HepG2 (cell line): ENCODE data around the gene MLYCD. TPM values are rescaled to one million over a fixed set of nuclear protein-coding genes. Genes with fewer than 3 reads are reported as not detected.

ENCODE experiments used
- KLF12 ChIP-seq: sonication (generic); formaldehyde crosslinking; IDR thresholded peaks from 2 replicates; pipeline ENCODE4 v1.4.0; 2020; ENCODE audit warnings: missing genetic modification reagents, borderline replicate concordance
- MEF2D ChIP-seq: sonication (generic); formaldehyde crosslinking; IDR thresholded peaks from 2 replicates; pipeline ENCODE4 v1.5.1; 2020; ENCODE audit warnings: mild to moderate bottlenecking, missing genetic modification reagents
- REL ChIP-seq: sonication (generic); formaldehyde crosslinking; conservative IDR thresholded peaks from 2 replicates; pipeline ENCODE4 v1.8.0; 2022; ENCODE audit warnings: mild to moderate bottlenecking, missing genetic modification reagents, moderate library complexity
- SOX5 ChIP-seq: IDR thresholded peaks from 2 replicates; pipeline ENCODE4 v1.6.1; 2016; ENCODE audit warnings: borderline replicate concordance
- ZNF350 ChIP-seq: sonication (generic); formaldehyde crosslinking; IDR thresholded peaks from 2 replicates; pipeline ENCODE4 v1.4.0; 2020; ENCODE audit warnings: mild to moderate bottlenecking, low read depth, missing genetic modification reagents, borderline replicate concordance
- ZNF552 ChIP-seq: sonication (generic); formaldehyde crosslinking; IDR thresholded peaks from 2 replicates; pipeline ENCODE4 v1.9.0; 2022; ENCODE audit warnings: missing genetic modification reagents, mild to moderate bottlenecking, borderline replicate concordance
- ZNF775 ChIP-seq: sonication (generic); formaldehyde crosslinking; IDR thresholded peaks from 2 replicates; pipeline ENCODE4 v1.4.0; 2020; ENCODE audit warnings: missing genetic modification reagents, mild to moderate bottlenecking, moderate library complexity, borderline replicate concordance
- polyA plus RNA-seq, 8 experiments: library from polyadenylated mRNA; depleted of rRNA in 3 of 8; stranded (reverse) in 7 of 8; unstranded in 1 of 8; fragments of >200 nt; fragmentation: Illumina TruSeq in 4 of 8; extraction: Trizol in 4 of 8; gene quantifications; 2 replicates each; pipeline versions ENCODE4 v1.2.1 to v1.2.3, GENCODE V29; 2011 to 2016; ENCODE audit warnings: low read depth in 4 of 8, missing spikeins in 1 of 8, mixed read lengths in 1 of 8; ENCODE audit not compliant: insufficient read depth in 1 of 8
- total RNA-seq, 5 experiments: library from RNA; depleted of rRNA; stranded (reverse); fragments of >200 nt; fragmentation: Illumina TruSeq; extraction: Trizol; gene quantifications; 2 replicates each; pipeline ENCODE4 v1.2.3, GENCODE V29; 2016; ENCODE audit warnings: low read depth in 1 of 5
- TF ChIP-seq, protein P1 (sequence below): sonication (generic); formaldehyde crosslinking; IDR thresholded peaks from 2 replicates; pipeline ENCODE4 v1.5.0; 2020; ENCODE audit warnings: mild to moderate bottlenecking, missing genetic modification reagents, borderline replicate concordance
- TF ChIP-seq, protein P2 (sequence below): IDR thresholded peaks from 2 replicates; pipeline ENCODE4 v1.6.1; 2016
- TF ChIP-seq, protein P3 (sequence below): sonication (generic); formaldehyde crosslinking; IDR thresholded peaks from 2 replicates; pipeline ENCODE4 v1.5.0; 2020; ENCODE audit warnings: mild to moderate bottlenecking, missing genetic modification reagents, moderate library complexity
- TF ChIP-seq, protein P4 (sequence below): fragments of 450-650 bp; IDR thresholded peaks from 2 replicates; pipeline ENCODE4 v1.6.1; 2017; ENCODE audit warnings: mild to moderate bottlenecking

MLYCD gene
- total and polyA plus RNA-seq, 2 of the 13 experiments (the other 11 are each of a cell fraction or from before 2014, with no cell fraction given): 1.8 to 4.0 TPM

DNA sequence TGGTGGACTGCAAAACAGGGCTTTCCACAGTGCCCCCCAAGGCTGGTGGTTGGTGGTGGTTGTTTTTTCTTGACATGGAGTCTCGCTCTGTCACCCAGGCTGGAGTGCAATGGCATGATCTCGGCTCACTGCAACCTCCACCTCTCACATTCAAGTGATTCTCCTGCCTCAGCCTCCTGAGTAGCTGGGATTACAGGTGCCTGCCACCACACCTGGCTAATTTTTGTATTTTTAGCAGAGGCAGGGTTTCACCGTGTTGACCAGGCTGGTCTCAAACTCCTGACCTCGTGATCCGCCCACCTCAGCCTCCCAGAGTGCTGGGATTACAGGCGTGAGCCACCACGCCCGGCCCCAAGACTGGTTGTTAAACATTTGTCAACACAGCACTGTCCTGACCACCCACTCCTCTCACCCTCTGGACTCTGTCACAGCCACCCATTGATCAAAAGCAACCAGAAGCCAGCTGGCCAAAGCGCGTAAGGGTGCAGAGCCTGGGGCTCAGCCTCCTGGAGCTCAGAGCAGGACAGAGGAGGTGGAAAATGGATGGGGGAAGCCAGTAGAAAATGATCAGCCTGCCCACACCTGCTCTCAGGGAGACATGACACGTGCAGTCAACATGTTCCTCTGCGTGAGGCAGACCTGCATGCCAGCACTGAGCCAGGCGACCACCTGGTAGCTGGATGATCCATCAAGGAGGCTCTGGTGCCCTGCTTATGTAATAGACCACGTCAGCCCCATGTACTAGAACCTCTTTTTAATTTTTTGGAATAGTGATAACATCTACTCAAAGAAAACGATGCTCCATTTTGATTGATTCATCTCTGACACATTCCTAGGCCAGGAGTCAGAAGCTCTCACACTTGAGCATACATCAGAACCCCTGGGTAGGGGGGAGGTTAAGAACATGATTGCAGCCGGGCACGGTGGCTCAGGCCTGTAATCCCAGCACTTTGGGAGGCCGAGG, 39.3 kb downstream of the MLYCD start (continued):
- TF ChIP-seq, protein P1, sequence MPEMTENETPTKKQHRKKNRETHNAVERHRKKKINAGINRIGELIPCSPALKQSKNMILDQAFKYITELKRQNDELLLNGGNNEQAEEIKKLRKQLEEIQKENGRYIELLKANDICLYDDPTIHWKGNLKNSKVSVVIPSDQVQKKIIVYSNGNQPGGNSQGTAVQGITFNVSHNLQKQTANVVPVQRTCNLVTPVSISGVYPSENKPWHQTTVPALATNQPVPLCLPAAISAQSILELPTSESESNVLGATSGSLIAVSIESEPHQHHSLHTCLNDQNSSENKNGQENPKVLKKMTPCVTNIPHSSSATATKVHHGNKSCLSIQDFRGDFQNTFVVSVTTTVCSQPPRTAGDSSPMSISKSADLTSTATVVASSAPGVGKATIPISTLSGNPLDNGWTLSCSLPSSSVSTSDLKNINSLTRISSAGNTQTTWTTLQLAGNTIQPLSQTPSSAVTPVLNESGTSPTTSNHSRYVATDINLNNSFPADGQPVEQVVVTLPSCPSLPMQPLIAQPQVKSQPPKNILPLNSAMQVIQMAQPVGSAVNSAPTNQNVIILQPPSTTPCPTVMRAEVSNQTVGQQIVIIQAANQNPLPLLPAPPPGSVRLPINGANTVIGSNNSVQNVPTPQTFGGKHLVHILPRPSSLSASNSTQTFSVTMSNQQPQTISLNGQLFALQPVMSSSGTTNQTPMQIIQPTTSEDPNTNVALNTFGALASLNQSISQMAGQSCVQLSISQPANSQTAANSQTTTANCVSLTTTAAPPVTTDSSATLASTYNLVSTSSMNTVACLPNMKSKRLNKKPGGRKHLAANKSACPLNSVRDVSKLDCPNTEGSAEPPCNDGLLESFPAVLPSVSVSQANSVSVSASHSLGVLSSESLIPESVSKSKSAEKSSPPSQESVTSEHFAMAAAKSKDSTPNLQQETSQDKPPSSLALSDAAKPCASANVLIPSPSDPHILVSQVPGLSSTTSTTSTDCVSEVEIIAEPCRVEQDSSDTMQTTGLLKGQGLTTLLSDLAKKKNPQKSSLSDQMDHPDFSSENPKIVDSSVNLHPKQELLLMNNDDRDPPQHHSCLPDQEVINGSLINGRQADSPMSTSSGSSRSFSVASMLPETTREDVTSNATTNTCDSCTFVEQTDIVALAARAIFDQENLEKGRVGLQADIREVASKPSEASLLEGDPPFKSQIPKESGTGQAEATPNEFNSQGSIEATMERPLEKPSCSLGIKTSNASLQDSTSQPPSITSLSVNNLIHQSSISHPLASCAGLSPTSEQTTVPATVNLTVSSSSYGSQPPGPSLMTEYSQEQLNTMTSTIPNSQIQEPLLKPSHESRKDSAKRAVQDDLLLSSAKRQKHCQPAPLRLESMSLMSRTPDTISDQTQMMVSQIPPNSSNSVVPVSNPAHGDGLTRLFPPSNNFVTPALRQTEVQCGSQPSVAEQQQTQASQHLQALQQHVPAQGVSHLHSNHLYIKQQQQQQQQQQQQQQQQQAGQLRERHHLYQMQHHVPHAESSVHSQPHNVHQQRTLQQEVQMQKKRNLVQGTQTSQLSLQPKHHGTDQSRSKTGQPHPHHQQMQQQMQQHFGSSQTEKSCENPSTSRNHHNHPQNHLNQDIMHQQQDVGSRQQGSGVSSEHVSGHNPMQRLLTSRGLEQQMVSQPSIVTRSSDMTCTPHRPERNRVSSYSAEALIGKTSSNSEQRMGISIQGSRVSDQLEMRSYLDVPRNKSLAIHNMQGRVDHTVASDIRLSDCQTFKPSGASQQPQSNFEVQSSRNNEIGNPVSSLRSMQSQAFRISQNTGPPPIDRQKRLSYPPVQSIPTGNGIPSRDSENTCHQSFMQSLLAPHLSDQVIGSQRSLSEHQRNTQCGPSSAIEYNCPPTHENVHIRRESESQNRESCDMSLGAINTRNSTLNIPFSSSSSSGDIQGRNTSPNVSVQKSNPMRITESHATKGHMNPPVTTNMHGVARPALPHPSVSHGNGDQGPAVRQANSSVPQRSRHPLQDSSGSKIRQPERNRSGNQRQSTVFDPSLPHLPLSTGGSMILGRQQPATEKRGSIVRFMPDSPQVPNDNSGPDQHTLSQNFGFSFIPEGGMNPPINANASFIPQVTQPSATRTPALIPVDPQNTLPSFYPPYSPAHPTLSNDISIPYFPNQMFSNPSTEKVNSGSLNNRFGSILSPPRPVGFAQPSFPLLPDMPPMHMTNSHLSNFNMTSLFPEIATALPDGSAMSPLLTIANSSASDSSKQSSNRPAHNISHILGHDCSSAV: no peak
- TF ChIP-seq SOX5 (CRISPR knock-in tag) (no peak), MEF2D (CRISPR knock-in tag) (peak; percentile 59; the same call in 1 of the 2 replicates), ZNF775 (no peak), REL (no peak), KLF12 (CRISPR knock-in tag) (no peak), ZNF350 (peak; percentile 45; the same call in 1 of the 2 replicates), ZNF552 (no peak)
- TF ChIP-seq, protein P2, sequence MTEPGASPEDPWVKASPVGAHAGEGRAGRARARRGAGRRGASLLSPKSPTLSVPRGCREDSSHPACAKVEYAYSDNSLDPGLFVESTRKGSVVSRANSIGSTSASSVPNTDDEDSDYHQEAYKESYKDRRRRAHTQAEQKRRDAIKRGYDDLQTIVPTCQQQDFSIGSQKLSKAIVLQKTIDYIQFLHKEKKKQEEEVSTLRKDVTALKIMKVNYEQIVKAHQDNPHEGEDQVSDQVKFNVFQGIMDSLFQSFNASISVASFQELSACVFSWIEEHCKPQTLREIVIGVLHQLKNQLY (CRISPR knock-in tag): no peak
- TF ChIP-seq, protein P3, sequence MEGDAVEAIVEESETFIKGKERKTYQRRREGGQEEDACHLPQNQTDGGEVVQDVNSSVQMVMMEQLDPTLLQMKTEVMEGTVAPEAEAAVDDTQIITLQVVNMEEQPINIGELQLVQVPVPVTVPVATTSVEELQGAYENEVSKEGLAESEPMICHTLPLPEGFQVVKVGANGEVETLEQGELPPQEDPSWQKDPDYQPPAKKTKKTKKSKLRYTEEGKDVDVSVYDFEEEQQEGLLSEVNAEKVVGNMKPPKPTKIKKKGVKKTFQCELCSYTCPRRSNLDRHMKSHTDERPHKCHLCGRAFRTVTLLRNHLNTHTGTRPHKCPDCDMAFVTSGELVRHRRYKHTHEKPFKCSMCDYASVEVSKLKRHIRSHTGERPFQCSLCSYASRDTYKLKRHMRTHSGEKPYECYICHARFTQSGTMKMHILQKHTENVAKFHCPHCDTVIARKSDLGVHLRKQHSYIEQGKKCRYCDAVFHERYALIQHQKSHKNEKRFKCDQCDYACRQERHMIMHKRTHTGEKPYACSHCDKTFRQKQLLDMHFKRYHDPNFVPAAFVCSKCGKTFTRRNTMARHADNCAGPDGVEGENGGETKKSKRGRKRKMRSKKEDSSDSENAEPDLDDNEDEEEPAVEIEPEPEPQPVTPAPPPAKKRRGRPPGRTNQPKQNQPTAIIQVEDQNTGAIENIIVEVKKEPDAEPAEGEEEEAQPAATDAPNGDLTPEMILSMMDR: no peak
- TF ChIP-seq, protein P4, sequence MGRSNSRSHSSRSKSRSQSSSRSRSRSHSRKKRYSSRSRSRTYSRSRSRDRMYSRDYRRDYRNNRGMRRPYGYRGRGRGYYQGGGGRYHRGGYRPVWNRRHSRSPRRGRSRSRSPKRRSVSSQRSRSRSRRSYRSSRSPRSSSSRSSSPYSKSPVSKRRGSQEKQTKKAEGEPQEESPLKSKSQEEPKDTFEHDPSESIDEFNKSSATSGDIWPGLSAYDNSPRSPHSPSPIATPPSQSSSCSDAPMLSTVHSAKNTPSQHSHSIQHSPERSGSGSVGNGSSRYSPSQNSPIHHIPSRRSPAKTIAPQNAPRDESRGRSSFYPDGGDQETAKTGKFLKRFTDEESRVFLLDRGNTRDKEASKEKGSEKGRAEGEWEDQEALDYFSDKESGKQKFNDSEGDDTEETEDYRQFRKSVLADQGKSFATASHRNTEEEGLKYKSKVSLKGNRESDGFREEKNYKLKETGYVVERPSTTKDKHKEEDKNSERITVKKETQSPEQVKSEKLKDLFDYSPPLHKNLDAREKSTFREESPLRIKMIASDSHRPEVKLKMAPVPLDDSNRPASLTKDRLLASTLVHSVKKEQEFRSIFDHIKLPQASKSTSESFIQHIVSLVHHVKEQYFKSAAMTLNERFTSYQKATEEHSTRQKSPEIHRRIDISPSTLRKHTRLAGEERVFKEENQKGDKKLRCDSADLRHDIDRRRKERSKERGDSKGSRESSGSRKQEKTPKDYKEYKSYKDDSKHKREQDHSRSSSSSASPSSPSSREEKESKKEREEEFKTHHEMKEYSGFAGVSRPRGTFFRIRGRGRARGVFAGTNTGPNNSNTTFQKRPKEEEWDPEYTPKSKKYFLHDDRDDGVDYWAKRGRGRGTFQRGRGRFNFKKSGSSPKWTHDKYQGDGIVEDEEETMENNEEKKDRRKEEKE: no peak
